RWPE1 (cell line): Measurements from ENCODE around the gene SSBP2.

Source experiments
- CTCF ChIA-PET: fragments of 350-600 bp; sonication (Branson Sonifier 250); formaldehyde crosslinking; extraction: SDS; loops from one replicate; lab custom pipeline; 2021; lab: Yijun Ruan, JAX
- POLR2A ChIA-PET: fragments of 400-600 bp; formaldehyde crosslinking; extraction: SDS; loops from one replicate; lab custom pipeline; 2020; ENCODE audit warnings: antibody characterized with exemption; ENCODE audit not compliant: low non-redundant PET; lab: Yijun Ruan, JAX
- DNase-seq: peaks from one replicate; pipeline ENCODE4 v3.0.0; 2012; ENCODE audit warnings: low spot score
- H3K27ac ChIP-seq: fragments of 450-650 bp; 2 replicates; pipeline ENCODE4 v1.5.1; 2017
- CTCF ChIP-seq: fragments of 450-650 bp; conservative IDR thresholded peaks from 2 replicates; pipeline ENCODE4 v1.5.1; 2017; ENCODE audit warnings: low read depth, mild to moderate bottlenecking

SSBP2 gene

GRCh38 chr5:81427566-81427965 lies 323.3 kb downstream of the SSBP2 start:
- no peak for TF ChIP-seq CTCF
- DNase-seq = no peak
- ChIA-PET CTCF (interaction anchor here (0.5 to 1.5 kb wide), 4 partner anchors 9 to 831 kb away, joined by 3 to 4 read pairs (median 4); no protein-coding TSS in a partner anchor), POLR2A (no interaction called here)
- H3K27ac ChIP-seq = no peak overlapping the region

GRCh38 chr5:81426359-81427030 lies 324.4 kb downstream of the SSBP2 start:
- TF ChIP-seq CTCF = no peak
- ChIA-PET POLR2A (no interaction called here), CTCF (interaction anchor here (0.5 to 2.6 kb wide), 10 partner anchors 10 to 833 kb away, joined by 3 to 19 read pairs (median 3); partner anchors contain the start of gene ZCCHC9)
- H3K27ac ChIP-seq = no peak overlapping the region
- no peak for DNase-seq

- no peak overlapping the region for H3K27ac ChIP-seq
- POLR2A ChIA-PET = interaction anchor here (0.7 kb wide), 1 partner anchor 851 kb away, joined by 3 read pairs; no protein-coding TSS in a partner anchor
These were observed 325.3 kb downstream of the SSBP2 start for GRCh38 chr5:81425569-81425968.

GRCh38 chr5:81424728-81425127 lies 326.2 kb downstream of the SSBP2 start:
- TF ChIP-seq CTCF = no peak
- CTCF ChIA-PET = interaction anchor here (0.6 to 2.6 kb wide), 6 partner anchors 22 to 745 kb away, joined by 3 to 19 read pairs (median 4); no protein-coding TSS in a partner anchor
- DNase-seq = no peak
- no peak overlapping the region for H3K27ac ChIP-seq
- POLR2A ChIA-PET = no interaction called here

More at GRCh38 chr5:81425569-81425968, 325.3 kb downstream of the SSBP2 start:
- CTCF ChIA-PET = interaction anchor here (0.6 to 2.6 kb wide), 14 partner anchors 11 to 921 kb away, joined by 3 to 19 read pairs (median 4); no protein-coding TSS in a partner anchor
- peak; percentile 44 for DNase-seq
- peak; percentile 76 for TF ChIP-seq CTCF

- no peak for TF ChIP-seq CTCF
- DNase-seq = peak; percentile 26
- no peak overlapping the region for H3K27ac ChIP-seq
- CTCF ChIA-PET = interaction anchor here (0.6 to 0.8 kb wide), 2 partner anchors 455 to 743 kb away, joined by 3 read pairs; no protein-coding TSS in a partner anchor
- POLR2A ChIA-PET = no interaction called here
These were observed 328.2 kb downstream of the SSBP2 start for GRCh38 chr5:81422671-81423070.

GRCh38 chr5:81420039-81420667 lies 330.7 kb downstream of the SSBP2 start:
- no peak for TF ChIP-seq CTCF
- no peak overlapping the region for H3K27ac ChIP-seq
- ChIA-PET CTCF (no interaction called here), POLR2A (no interaction called here)
- DNase-seq = peak; percentile 81
